NK-92 (cell line): ENCODE results near the gene ARRDC2.

Experiments used
- DNase-seq: peaks from one replicate; lab custom pipeline; 2025; ENCODE audit not compliant: unreplicated experiment; lab: John Stamatoyannopoulos, UW

Gene ARRDC2

GRCh38 chr19:18057557-18057956, 49.6 kb downstream of the ARRDC2 start:
- no peak for DNase-seq

GRCh38 chr19:18058208-18059009, 50.4 kb downstream of the ARRDC2 start:
- DNase-seq: no peak

- no peak for DNase-seq
Observed at GRCh38 chr19:18059297-18059696, 51.3 kb downstream of the ARRDC2 start.

GRCh38 chr19:18059902-18060301, 51.9 kb downstream of the ARRDC2 start:
- no peak for DNase-seq

- no peak for DNase-seq
Observed at GRCh38 chr19:18060472-18060871, 52.5 kb downstream of the ARRDC2 start.

- no peak for DNase-seq
Observed at GRCh38 chr19:18062028-18062427, 54.1 kb downstream of the ARRDC2 start.

- no peak for DNase-seq
Observed at GRCh38 chr19:18063463-18063862, 55.5 kb downstream of the ARRDC2 start.
